Ishikawa (cell line): ENCODE data around the gene MLLT10.

ENCODE experiments used
- CEBPB ChIP-seq: IDR thresholded peaks from 2 replicates; pipeline ENCODE4 v1.6.1; 2012
- CREB1 ChIP-seq: IDR thresholded peaks from 2 replicates; pipeline ENCODE4 v1.6.1; 2012; ENCODE audit warnings: low read depth
- EGR1 ChIP-seq: IDR thresholded peaks from 2 replicates; pipeline ENCODE4 v1.6.1; 2012
- EP300 ChIP-seq: IDR thresholded peaks from 2 replicates; pipeline ENCODE4 v1.6.1; 2012; ENCODE audit warnings: borderline replicate concordance
- FOXM1 ChIP-seq: IDR thresholded peaks from 2 replicates; pipeline ENCODE4 v1.6.1; 2012; ENCODE audit warnings: low read depth, borderline replicate concordance
- MAX ChIP-seq: IDR thresholded peaks from 2 replicates; pipeline ENCODE4 v1.6.1; 2012
- RAD21 ChIP-seq: IDR thresholded peaks from 2 replicates; pipeline ENCODE4 v1.6.1; 2012; ENCODE audit warnings: low read depth
- REST ChIP-seq: IDR thresholded peaks from 2 replicates; pipeline ENCODE4 v1.6.1; 2012; ENCODE audit warnings: low read depth, mild to moderate bottlenecking
- TAF1 ChIP-seq: IDR thresholded peaks from 2 replicates; pipeline ENCODE4 v1.6.1; 2012; ENCODE audit warnings: low read depth, mild to moderate bottlenecking
- TEAD4 ChIP-seq: IDR thresholded peaks from 2 replicates; pipeline ENCODE4 v1.6.1; 2012
- YY1 ChIP-seq: IDR thresholded peaks from 2 replicates; pipeline ENCODE4 v1.6.1; 2012; ENCODE audit warnings: low read depth
- ZBTB7A ChIP-seq: IDR thresholded peaks from 2 replicates; pipeline ENCODE4 v1.6.1; 2012; ENCODE audit warnings: low read depth
- TF ChIP-seq, protein P1 (sequence below): IDR thresholded peaks from 2 replicates; pipeline ENCODE4 v1.6.1; 2012

DNA sequence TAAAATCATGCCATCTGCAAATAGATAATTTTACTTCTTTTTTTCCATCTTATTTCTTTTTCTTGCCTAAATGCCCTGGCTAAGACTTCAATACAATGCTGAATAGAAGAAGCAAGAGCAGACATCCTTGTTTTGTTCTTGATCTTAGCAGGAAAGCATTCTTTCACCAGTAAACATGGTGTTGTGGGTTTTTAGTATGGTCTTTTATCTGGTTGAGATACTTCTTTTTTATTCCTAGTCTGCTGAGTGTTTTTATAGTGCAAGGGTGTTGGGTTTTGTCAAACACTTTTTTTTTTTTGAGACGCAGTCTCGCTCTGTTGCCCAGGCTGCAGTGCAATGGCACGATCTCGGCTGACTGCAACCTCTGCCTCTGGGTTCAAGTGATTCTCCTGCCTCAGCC is 237.2 kb downstream of the MLLT10 start:
- TF ChIP-seq FOXM1 (no peak), CREB1 (no peak), TEAD4 (no peak), EGR1 (no peak), MAX (no peak), EP300 (no peak), RAD21 (no peak), CEBPB (no peak), ZBTB7A (no peak), YY1 (no peak), REST (no peak), TAF1 (no peak)
- TF ChIP-seq, protein P1, sequence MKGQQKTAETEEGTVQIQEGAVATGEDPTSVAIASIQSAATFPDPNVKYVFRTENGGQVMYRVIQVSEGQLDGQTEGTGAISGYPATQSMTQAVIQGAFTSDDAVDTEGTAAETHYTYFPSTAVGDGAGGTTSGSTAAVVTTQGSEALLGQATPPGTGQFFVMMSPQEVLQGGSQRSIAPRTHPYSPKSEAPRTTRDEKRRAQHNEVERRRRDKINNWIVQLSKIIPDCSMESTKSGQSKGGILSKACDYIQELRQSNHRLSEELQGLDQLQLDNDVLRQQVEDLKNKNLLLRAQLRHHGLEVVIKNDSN: no peak
